Parathyroid adenoma (tissue), 2 donors: Measurements from ENCODE around the gene HK2.

ENCODE experiments used
- H2AFZ ChIP-seq: fragments of 300-600 bp; sonication (generic); one replicate; pipeline ENCODE4 v1.7.0; 2017; ENCODE audit warnings: antibody characterized with exemption, mild to moderate bottlenecking
- H3K27ac ChIP-seq: fragments of 300-600 bp; sonication (generic); one replicate; pipeline ENCODE4 v1.7.0; 2017
- H3K27me3 ChIP-seq: fragments of 300-600 bp; sonication (generic); one replicate; pipeline ENCODE4 v1.7.0; 2017; ENCODE audit warnings: low read length; ENCODE audit not compliant: control insufficient read depth, insufficient read depth
- H3K36me3 ChIP-seq: fragments of 300-600 bp; sonication (generic); one replicate; pipeline ENCODE4 v1.7.0; 2017; ENCODE audit warnings: low read length; ENCODE audit not compliant: control insufficient read depth, insufficient read depth
- H3K4me1 ChIP-seq: fragments of 300-600 bp; sonication (generic); one replicate; pipeline ENCODE4 v1.7.0; 2017; ENCODE audit warnings: control low read depth
- H3K4me2 ChIP-seq: fragments of 300-600 bp; sonication (generic); one replicate; pipeline ENCODE4 v1.7.0; 2017; ENCODE audit warnings: low read length
- H3K4me3 ChIP-seq: fragments of 300-600 bp; sonication (generic); one replicate; pipeline ENCODE4 v1.7.0; 2017; ENCODE audit warnings: low read depth, low read length
- H3K79me2 ChIP-seq: fragments of 300-600 bp; sonication (generic); one replicate; pipeline ENCODE4 v1.7.0; 2017; ENCODE audit warnings: control low read depth
- H3K9ac ChIP-seq: fragments of 300-600 bp; sonication (generic); one replicate; pipeline ENCODE4 v1.7.0; 2017; ENCODE audit warnings: mild to moderate bottlenecking
- H3K9me3 ChIP-seq: fragments of 300-600 bp; sonication (generic); one replicate; pipeline ENCODE4 v1.7.0; 2017; ENCODE audit warnings: low read length; ENCODE audit not compliant: control insufficient read depth
- CTCF ChIP-seq: fragments of 300-600 bp; sonication (generic); IDR thresholded peaks from one replicate; pipeline ENCODE4 v1.7.0; 2017; ENCODE audit warnings: antibody characterized with exemption, mild to moderate bottlenecking
- donor health status: primary hyperparathyroidism.

Gene HK2

GRCh38 chr2:74806920-74807319 is 27.0 kb upstream of the HK2 start:
- Histone ChIP-seq H2AFZ (no peak overlapping the region), H3K9me3 (no peaks in the 10 kb centered on the region), H3K79me2 (no peaks in the 10 kb centered on the region)

GRCh38 chr2:74812787-74813590 is 20.9 kb upstream of the HK2 start:
- Histone ChIP-seq H3K9me3 (no peaks in the 10 kb centered on the region), H3K4me3 (no peak overlapping the region), H3K27me3 (no peaks in the 10 kb centered on the region), H3K27ac (no peak overlapping the region), H3K4me2 (no peak overlapping the region), H3K4me1 (peaks cover 10% of the 10 kb centered on the region), H3K36me3 (no peaks in the 10 kb centered on the region), H3K79me2 (no peaks in the 10 kb centered on the region), H3K9ac (no peak overlapping the region), H2AFZ (no peak overlapping the region)
- no peak for TF ChIP-seq CTCF

More at GRCh38 chr2:74806920-74807319, 27.0 kb upstream of the HK2 start:
- H3K27me3 ChIP-seq: no peaks in the 10 kb centered on the region
- H3K9ac ChIP-seq: no peak overlapping the region
- TF ChIP-seq CTCF: no peak
- H3K36me3 ChIP-seq: no peaks in the 10 kb centered on the region
- H3K27ac ChIP-seq: no peak overlapping the region
- H3K4me2 ChIP-seq: no peak overlapping the region
- H3K4me3 ChIP-seq: no peak overlapping the region
- no peaks in the 10 kb centered on the region for H3K4me1 ChIP-seq

GRCh38 chr2:74814102-74814501 is 19.8 kb upstream of the HK2 start:
- Histone ChIP-seq H3K9me3 (no peaks in the 10 kb centered on the region), H2AFZ (no peak overlapping the region), H3K27ac (no peak overlapping the region), H3K4me3 (no peak overlapping the region), H3K4me2 (no peak overlapping the region), H3K27me3 (no peaks in the 10 kb centered on the region), H3K36me3 (no peaks in the 10 kb centered on the region), H3K79me2 (no peaks in the 10 kb centered on the region), H3K4me1 (peaks cover 10% of the 10 kb centered on the region), H3K9ac (no peak overlapping the region)
- TF ChIP-seq CTCF: no peak

- Histone ChIP-seq H3K36me3 (no peaks in the 10 kb centered on the region), H3K9ac (no peak overlapping the region), H3K4me3 (no peak overlapping the region), H3K4me2 (no peak overlapping the region), H3K27me3 (no peaks in the 10 kb centered on the region), H3K79me2 (no peaks in the 10 kb centered on the region), H2AFZ (no peak overlapping the region), H3K27ac (no peak overlapping the region), H3K4me1 (peaks cover 10% of the 10 kb centered on the region), H3K9me3 (no peaks in the 10 kb centered on the region)
- no peak for TF ChIP-seq CTCF
Observed at GRCh38 chr2:74815941-74816340, 18.0 kb upstream of the HK2 start.
